GM23248 (cell line): ENCODE data around the gene PPP2R5C. TPM values are rescaled to one million over a fixed set of nuclear protein-coding genes. Genes with fewer than 3 reads are reported as not detected.
A peak's percentile ranks its signal among the peaks of the same experiment; 100 is the strongest.

Experiments
- DNase-seq: peaks from one replicate; pipeline ENCODE4 v3.0.0-alpha.2; 2015
- H2AFZ ChIP-seq: fragments of 200-600 bp; sonication (generic); 2 replicates; pipeline ENCODE4 v1.6.1; 2016; ENCODE audit warnings: antibody characterized with exemption
- H3F3A ChIP-seq: fragments of 200-600 bp; sonication (generic); 2 replicates; pipeline ENCODE4 v1.6.1; 2016; ENCODE audit warnings: mild to moderate bottlenecking, antibody characterized with exemption, mixed run types; ENCODE audit not compliant: insufficient read depth
- H3K27ac ChIP-seq: fragments of 200-600 bp; sonication (generic); 2 replicates; pipeline ENCODE4 v1.5.1; 2016; ENCODE audit warnings: mild to moderate bottlenecking
- H3K27me3 ChIP-seq: fragments of 200-600 bp; sonication (generic); replicated peaks from 2 replicates; pipeline ENCODE4 v1.6.1; 2016; ENCODE audit warnings: mild to moderate bottlenecking; ENCODE audit not compliant: insufficient read depth
- H3K36me3 ChIP-seq: fragments of 200-600 bp; sonication (generic); 2 replicates; pipeline ENCODE4 v1.6.1; 2016; ENCODE audit warnings: low read depth, mild to moderate bottlenecking
- H3K4me1 ChIP-seq: fragments of 200-600 bp; sonication (generic); 2 replicates; pipeline ENCODE4 v1.6.1; 2016; ENCODE audit warnings: mild to moderate bottlenecking; ENCODE audit not compliant: insufficient read depth
- H3K4me2 ChIP-seq: fragments of 200-600 bp; sonication (generic); one replicate; pipeline ENCODE4 v1.6.1; 2016; ENCODE audit warnings: mild to moderate bottlenecking; ENCODE audit not compliant: unreplicated experiment
- H3K4me3 ChIP-seq: fragments of 200-600 bp; sonication (generic); 2 replicates; pipeline ENCODE4 v1.5.1; 2016; ENCODE audit warnings: mild to moderate bottlenecking
- H3K79me2 ChIP-seq: fragments of 200-600 bp; sonication (generic); 2 replicates; pipeline ENCODE4 v1.6.1; 2016; ENCODE audit warnings: mild to moderate bottlenecking; ENCODE audit not compliant: insufficient read depth
- H3K9ac ChIP-seq: fragments of 200-600 bp; sonication (generic); 2 replicates; pipeline ENCODE4 v1.6.1; 2016; ENCODE audit warnings: mild to moderate bottlenecking
- H3K9me2 ChIP-seq: fragments of 200-600 bp; sonication (generic); 2 replicates; pipeline ENCODE4 v1.6.1; 2016; ENCODE audit warnings: mixed run types, mild to moderate bottlenecking, moderate library complexity; ENCODE audit not compliant: insufficient read depth
- H3K9me3 ChIP-seq: fragments of 200-600 bp; sonication (generic); one replicate; pipeline ENCODE4 v1.6.1; 2017; ENCODE audit warnings: low read depth
- H4K20me1 ChIP-seq: fragments of 200-600 bp; sonication (generic); 2 replicates; pipeline ENCODE4 v1.6.0; 2016; ENCODE audit not compliant: insufficient read depth
- EZH2 ChIP-seq: fragments of 200-600 bp; sonication (generic); IDR thresholded peaks from 2 replicates; pipeline ENCODE4 v1.6.1; 2018; ENCODE audit warnings: antibody characterized with exemption, mild to moderate bottlenecking; ENCODE audit not compliant: insufficient read depth, poor library complexity, severe bottlenecking
- EZH2phosphoT487 ChIP-seq: fragments of 200-600 bp; sonication (generic); IDR thresholded peaks from 2 replicates; pipeline ENCODE4 v1.6.1; 2018; ENCODE audit warnings: antibody characterized with exemption, moderate library complexity, mild to moderate bottlenecking, low read depth; ENCODE audit not compliant: insufficient read depth
- WGBS, 2 experiments: methylation state at CpG; one replicate each; pipeline ENCODE4 v1.1.6; 2015 to 2017; ENCODE audit warnings: low lambda C conversion rate in 2 of 2, low coverage in 1 of 2; ENCODE audit errors: missing lambda C conversion rate in 2 of 2; 5-methylcytosine and 5-hydroxymethylcytosine counted together
- in situ Hi-C: fragments of 300-500 bp; cut with MboI; formaldehyde crosslinking; loops from 2 replicates; pipeline ENCODE4 v1.15.0; 2020
- polyA plus RNA-seq: library from polyadenylated mRNA; unstranded; fragments of >200 nt; fragmentation: Nextera tagmentation; extraction: Ambion mirVana; gene quantifications from 2 replicates; pipeline ENCODE4 v1.2.1, GENCODE V29; 2016
- small RNA-seq: library from RNA; depleted of rRNA; stranded (forward); fragments of <200 nt; gene quantifications from one replicate; pipeline ENCODE3, GENCODE V24; 2014; ENCODE audit warnings: low read depth, low replicate concordance
- total RNA-seq: library from RNA; depleted of rRNA; stranded (reverse); fragments of >200 nt; shearing (Covaris generic); gene quantifications from 2 replicates; pipeline ENCODE4 v1.2.3, GENCODE V29; 2014; rRNA removed

PPP2R5C gene
- total and polyA plus RNA-seq, 2 experiments from 2014 or later, result 76.3 to 77.9 TPM

GRCh38 chr14:101975231-101975630 is 213.7 kb downstream of the PPP2R5C start:
- peaks cover 57% of the 10 kb centered on the region for H3K4me1 ChIP-seq
- in situ Hi-C loops, result no loop called here
- no peak overlapping the region for H3K4me2 ChIP-seq
- H3K27me3 ChIP-seq, result no peaks in the 10 kb centered on the region
- no peak overlapping the region for H3K9ac ChIP-seq
- H3K79me2 ChIP-seq, result peaks cover 94% of the 10 kb centered on the region
- peaks cover 84% of the 10 kb centered on the region for H3F3A ChIP-seq
- H3K9me3 ChIP-seq, result no peaks in the 10 kb centered on the region
- H3K4me3 ChIP-seq, result no peak overlapping the region
- H3K36me3 ChIP-seq, result peaks cover 42% of the 10 kb centered on the region
- peak overlapping the region; percentile 95; the same call in 1 of the 2 replicates for H3K27ac ChIP-seq
- H3K9me2 ChIP-seq, result no peaks in the 10 kb centered on the region
- WGBS, 2 experiments, result 87% methylated on average over 7 of the region's 7 CpGs
- no peak for DNase-seq
- TF ChIP-seq EZH2phosphoT487 (no peak), EZH2 (no peak)
- no peaks in the 10 kb centered on the region for H4K20me1 ChIP-seq
- H2AFZ ChIP-seq, result no peak overlapping the region

Small RNA genes within 50 kb of the gene (small RNA-seq; reads per million reads assigned to genes)
- gene AL118558.2, result not detected
- not detected for gene RNU6-790P

Other genes starting within 250 kb of the PPP2R5C start
- gene DIO3, start 200.2 kb upstream of the PPP2R5C start, total RNA-seq, result not detected in 2 replicates
- not detected in 2 replicates for gene DIO3, start 200.2 kb upstream of the PPP2R5C start, polyA plus RNA-seq
- 391 and 475 TPM in 2 replicates for gene DYNC1H1, start 202.9 kb downstream of the PPP2R5C start, total RNA-seq
- gene DYNC1H1, start 202.9 kb downstream of the PPP2R5C start, polyA plus RNA-seq, result 174 and 181 TPM in 2 replicates